PFSK-1 (cell line): Measurements from ENCODE around the gene TWF1.

Experiments
- POLR2AphosphoS5 ChIP-seq: IDR thresholded peaks from 2 replicates; pipeline ENCODE4 v1.6.1; 2012; ENCODE audit warnings: low read depth, mild to moderate bottlenecking, control low read depth, low read length, moderate library complexity
- SIN3A ChIP-seq: IDR thresholded peaks from 2 replicates; pipeline ENCODE4 v1.6.1; 2012; ENCODE audit warnings: mild to moderate bottlenecking, low read length, moderate library complexity, borderline replicate concordance; ENCODE audit not compliant: insufficient read depth
- TF ChIP-seq, protein P1 (sequence below), 2 experiments: IDR thresholded peaks; 2 replicates each; pipeline versions ENCODE4 v1.6.1 to v1.8.0; 2011 to 2012; ENCODE audit warnings: low read depth in 2 of 2, low read length in 2 of 2, control low read depth in 1 of 2, inconsistent platforms in 1 of 2, mild to moderate bottlenecking in 1 of 2, moderate library complexity in 1 of 2; ENCODE audit not compliant: insufficient read depth in 1 of 2

DNA sequence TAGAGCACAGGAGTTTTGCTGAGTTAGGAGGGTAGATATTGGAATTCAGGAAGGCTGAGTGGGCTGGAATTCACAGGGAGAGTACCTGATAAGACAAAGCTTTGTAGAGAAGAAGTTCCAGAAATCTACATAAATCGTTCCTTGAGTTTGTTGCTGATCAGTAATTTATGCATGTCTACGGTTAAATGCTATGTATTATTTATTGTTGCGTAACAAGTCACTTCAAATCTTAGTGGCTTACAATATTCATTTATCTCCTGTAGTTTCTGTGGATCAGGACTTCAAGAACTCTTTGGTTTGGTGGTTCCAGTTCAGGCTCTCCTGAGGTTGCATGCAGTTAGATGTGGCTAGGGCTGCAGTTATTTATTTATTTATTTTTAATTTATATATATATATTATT is 55.3 kb downstream of the TWF1 start:
- no peak for TF ChIP-seq POLR2AphosphoS5
- TF ChIP-seq, protein P1, sequence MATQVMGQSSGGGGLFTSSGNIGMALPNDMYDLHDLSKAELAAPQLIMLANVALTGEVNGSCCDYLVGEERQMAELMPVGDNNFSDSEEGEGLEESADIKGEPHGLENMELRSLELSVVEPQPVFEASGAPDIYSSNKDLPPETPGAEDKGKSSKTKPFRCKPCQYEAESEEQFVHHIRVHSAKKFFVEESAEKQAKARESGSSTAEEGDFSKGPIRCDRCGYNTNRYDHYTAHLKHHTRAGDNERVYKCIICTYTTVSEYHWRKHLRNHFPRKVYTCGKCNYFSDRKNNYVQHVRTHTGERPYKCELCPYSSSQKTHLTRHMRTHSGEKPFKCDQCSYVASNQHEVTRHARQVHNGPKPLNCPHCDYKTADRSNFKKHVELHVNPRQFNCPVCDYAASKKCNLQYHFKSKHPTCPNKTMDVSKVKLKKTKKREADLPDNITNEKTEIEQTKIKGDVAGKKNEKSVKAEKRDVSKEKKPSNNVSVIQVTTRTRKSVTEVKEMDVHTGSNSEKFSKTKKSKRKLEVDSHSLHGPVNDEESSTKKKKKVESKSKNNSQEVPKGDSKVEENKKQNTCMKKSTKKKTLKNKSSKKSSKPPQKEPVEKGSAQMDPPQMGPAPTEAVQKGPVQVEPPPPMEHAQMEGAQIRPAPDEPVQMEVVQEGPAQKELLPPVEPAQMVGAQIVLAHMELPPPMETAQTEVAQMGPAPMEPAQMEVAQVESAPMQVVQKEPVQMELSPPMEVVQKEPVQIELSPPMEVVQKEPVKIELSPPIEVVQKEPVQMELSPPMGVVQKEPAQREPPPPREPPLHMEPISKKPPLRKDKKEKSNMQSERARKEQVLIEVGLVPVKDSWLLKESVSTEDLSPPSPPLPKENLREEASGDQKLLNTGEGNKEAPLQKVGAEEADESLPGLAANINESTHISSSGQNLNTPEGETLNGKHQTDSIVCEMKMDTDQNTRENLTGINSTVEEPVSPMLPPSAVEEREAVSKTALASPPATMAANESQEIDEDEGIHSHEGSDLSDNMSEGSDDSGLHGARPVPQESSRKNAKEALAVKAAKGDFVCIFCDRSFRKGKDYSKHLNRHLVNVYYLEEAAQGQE (IDR thresholded peaks at IDR 0.05; ENCODE audit: insufficient read depth in 1 of 2, low read depth in 2 of 2, low read length in 2 of 2), result no peak
- no peak for TF ChIP-seq SIN3A
